SK-N-SH (cell line): ENCODE results near the gene ABCC2. TPM values are rescaled to one million over a fixed set of nuclear protein-coding genes. Genes with fewer than 3 reads are reported as not detected.

Experiments
- CTCF ChIA-PET: fragments of 300-600, 350-600 bp; formaldehyde crosslinking; extraction: SDS; loops from one replicate; lab custom pipeline; 2021; lab: Yijun Ruan, JAX
- POLR2A ChIA-PET: fragments of 350-600 bp; sonication (Branson Sonifier 250); formaldehyde crosslinking; extraction: SDS; loops from one replicate; lab custom pipeline; 2020; ENCODE audit warnings: antibody characterized with exemption, inconsistent platforms; lab: Yijun Ruan, JAX
- DNase-seq: peaks from one replicate; pipeline ENCODE4 v3.0.0; 2012
- H2AFZ ChIP-seq: fragments of 200-600 bp; sonication (generic); 2 replicates; pipeline ENCODE4 v1.8.1; 2016; ENCODE audit warnings: antibody characterized with exemption, mild to moderate bottlenecking, low read depth
- H3F3A ChIP-seq: fragments of 200-600 bp; sonication (generic); replicated peaks from 2 replicates; pipeline ENCODE3; 2016; ENCODE audit warnings: antibody characterized with exemption, mild to moderate bottlenecking; ENCODE audit not compliant: insufficient read depth
- H3K27ac ChIP-seq, 2 experiments: fragments of 200-500 bp in 1 of 2; fragments of 200-600 bp in 1 of 2; sonication (Bioruptor generic) in 1 of 2; sonication (generic), shearing (Covaris generic) in 1 of 2; 2 replicates each; pipeline versions ENCODE4 v1.5.1 to v1.6.1; 2014 to 2016; ENCODE audit warnings: low read depth in 2 of 2, inconsistent platforms in 1 of 2, low read length in 1 of 2, mild to moderate bottlenecking in 1 of 2, mixed read lengths in 1 of 2
- H3K27me3 ChIP-seq: fragments of 200-600 bp; sonication (generic), shearing (Covaris generic); 2 replicates; pipeline ENCODE4 v1.6.1; 2016; ENCODE audit warnings: mixed run types; ENCODE audit not compliant: insufficient read depth
- H3K36me3 ChIP-seq, 2 experiments: fragments of 200-500 bp in 1 of 2; fragments of 200-600 bp in 1 of 2; sonication (Bioruptor generic) in 1 of 2; sonication (generic) in 1 of 2; replicated peaks in 1 of 2; 2 replicates each; pipeline versions ENCODE3 to v1.5.1; 2014 to 2016; ENCODE audit warnings: low read length in 1 of 2, mild to moderate bottlenecking in 1 of 2; ENCODE audit not compliant: insufficient read depth in 2 of 2, control insufficient read depth in 1 of 2
- H3K4me1 ChIP-seq, 2 experiments: fragments of 200-500 bp in 1 of 2; fragments of 200-600 bp in 1 of 2; sonication (Bioruptor generic) in 1 of 2; sonication (generic), shearing (Covaris generic) in 1 of 2; 2 replicates each; pipeline versions ENCODE4 v1.5.1 to v1.6.1; 2014 to 2016; ENCODE audit warnings: low read depth in 1 of 2, low read length in 1 of 2, mixed run types in 1 of 2; ENCODE audit not compliant: insufficient read depth in 2 of 2, control insufficient read depth in 1 of 2
- H3K4me2 ChIP-seq: fragments of 200-600 bp; sonication (generic), shearing (Covaris generic); 2 replicates; pipeline ENCODE4 v1.6.1; 2017; ENCODE audit warnings: mixed run types
- H3K4me3 ChIP-seq, 2 experiments: fragments of 200-500 bp in 1 of 2; fragments of 200-600 bp in 1 of 2; sonication (Bioruptor generic) in 1 of 2; sonication (generic), shearing (Covaris generic) in 1 of 2; 2 replicates each; pipeline versions ENCODE4 v1.5.1 to v1.8.1; 2014 to 2016; ENCODE audit warnings: low read depth in 2 of 2, inconsistent platforms in 1 of 2, low read length in 1 of 2, mild to moderate bottlenecking in 1 of 2, mixed read lengths in 1 of 2, moderate library complexity in 1 of 2
- H3K79me2 ChIP-seq: fragments of 200-600 bp; sonication (generic); 2 replicates; pipeline ENCODE4 v1.8.1; 2017; ENCODE audit warnings: mild to moderate bottlenecking; ENCODE audit not compliant: insufficient read depth
- H3K9ac ChIP-seq: fragments of 200-600 bp; sonication (generic); 2 replicates; pipeline ENCODE4 v1.6.1; 2017; ENCODE audit warnings: mixed run types
- H3K9me2 ChIP-seq: fragments of 200-600 bp; sonication (generic); 2 replicates; pipeline ENCODE4 v1.6.1; 2017; ENCODE audit warnings: mixed run types
- H3K9me3 ChIP-seq: fragments of 200-600 bp; sonication (generic); 2 replicates; pipeline ENCODE4 v1.6.1; 2017; ENCODE audit warnings: mixed run types, mild to moderate bottlenecking, moderate library complexity
- H4K20me1 ChIP-seq: fragments of 200-600 bp; sonication (generic); 2 replicates; pipeline ENCODE4 v1.6.1; 2017; ENCODE audit warnings: mild to moderate bottlenecking, mixed run types; ENCODE audit not compliant: insufficient read depth
- ELF1 ChIP-seq: IDR thresholded peaks from 2 replicates; pipeline ENCODE4 v1.4.0; 2012
- EZH2phosphoT487 ChIP-seq: fragments of 200-600 bp; sonication (generic); IDR thresholded peaks from 2 replicates; pipeline ENCODE4 v1.6.1; 2017; ENCODE audit warnings: low read depth, mixed run types, mild to moderate bottlenecking, antibody characterized with exemption, moderate library complexity, borderline replicate concordance
- FOSL2 ChIP-seq: IDR thresholded peaks from 2 replicates; pipeline ENCODE4 v1.4.0; 2012; ENCODE audit warnings: low read depth, mild to moderate bottlenecking, moderate library complexity, borderline replicate concordance
- FOXM1 ChIP-seq: IDR thresholded peaks from 2 replicates; pipeline ENCODE4 v1.4.0; 2012; ENCODE audit warnings: low read depth, mild to moderate bottlenecking
- GABPA ChIP-seq: IDR thresholded peaks from 2 replicates; pipeline ENCODE4 v1.4.0; 2012; ENCODE audit warnings: low read depth, mild to moderate bottlenecking
- GATA2 ChIP-seq: sonication (generic); formaldehyde crosslinking; IDR thresholded peaks from 2 replicates; pipeline ENCODE4 v1.5.0; 2020; ENCODE audit warnings: mild to moderate bottlenecking, missing genetic modification reagents
- JUND ChIP-seq: IDR thresholded peaks from 2 replicates; pipeline ENCODE4 v1.4.0; 2012
- MEF2A ChIP-seq: IDR thresholded peaks from 2 replicates; pipeline ENCODE4 v1.4.0; 2012; ENCODE audit warnings: low read depth, borderline replicate concordance
- NFIC ChIP-seq: IDR thresholded peaks from 2 replicates; pipeline ENCODE4 v1.4.0; 2012; ENCODE audit warnings: borderline replicate concordance
- NRF1 ChIP-seq: IDR thresholded peaks from 2 replicates; pipeline ENCODE4 v1.6.1; 2012; ENCODE audit warnings: low read depth, mild to moderate bottlenecking, low read length
- POLR2AphosphoS5 ChIP-seq: IDR thresholded peaks from 2 replicates; pipeline ENCODE4 v1.6.1; 2012; ENCODE audit warnings: low read depth, low read length
- RAD21 ChIP-seq: IDR thresholded peaks from 2 replicates; pipeline ENCODE4 v1.6.1; 2012; ENCODE audit warnings: mild to moderate bottlenecking, low read length
- RCOR1 ChIP-seq: fragments of 150-350 bp; IDR thresholded peaks from 2 replicates; pipeline ENCODE4 v1.6.1; 2017; ENCODE audit warnings: antibody characterized with exemption, low read length
- SMC3 ChIP-seq: IDR thresholded peaks from 2 replicates; pipeline ENCODE4 v1.6.1; 2012; ENCODE audit warnings: low read depth, low read length, improper control_type of control experiment
- TAF1 ChIP-seq: IDR thresholded peaks from 2 replicates; pipeline ENCODE4 v1.6.1; 2012; ENCODE audit warnings: low read depth, mild to moderate bottlenecking, low read length, moderate library complexity, borderline replicate concordance
- YY1 ChIP-seq: IDR thresholded peaks from 2 replicates; pipeline ENCODE4 v1.4.0; 2012; ENCODE audit warnings: low read depth, mild to moderate bottlenecking
- WGBS: methylation state at CpG from one replicate; pipeline ENCODE4 v1.1.6; 2017; ENCODE audit warnings: low lambda C conversion rate; 5-methylcytosine and 5-hydroxymethylcytosine counted together
- polyA plus RNA-seq, 3 experiments: library from polyadenylated mRNA; depleted of rRNA; stranded (reverse); fragments of >200 nt; gene quantifications; 2 replicates each; pipeline ENCODE4 v1.2.3, GENCODE V29; 2012
- TF ChIP-seq, protein P1 (sequence below): fragments of 150-350 bp; IDR thresholded peaks from 2 replicates; pipeline ENCODE4 v1.6.1; 2016; ENCODE audit warnings: mild to moderate bottlenecking, low read depth, low read length
- TF ChIP-seq, protein P2 (sequence below): IDR thresholded peaks from 2 replicates; pipeline ENCODE4 v1.6.1; 2012; ENCODE audit warnings: mild to moderate bottlenecking, low read depth, low read length, moderate library complexity
- TF ChIP-seq, protein P3 (sequence below): IDR thresholded peaks from 2 replicates; pipeline ENCODE4 v1.4.0; 2012; ENCODE audit warnings: low read depth, borderline replicate concordance

ABCC2 gene
- polyA plus RNA-seq, 1 of the 3 experiments (the other 2 are of a cell fraction), result 0.48 TPM

DNA sequence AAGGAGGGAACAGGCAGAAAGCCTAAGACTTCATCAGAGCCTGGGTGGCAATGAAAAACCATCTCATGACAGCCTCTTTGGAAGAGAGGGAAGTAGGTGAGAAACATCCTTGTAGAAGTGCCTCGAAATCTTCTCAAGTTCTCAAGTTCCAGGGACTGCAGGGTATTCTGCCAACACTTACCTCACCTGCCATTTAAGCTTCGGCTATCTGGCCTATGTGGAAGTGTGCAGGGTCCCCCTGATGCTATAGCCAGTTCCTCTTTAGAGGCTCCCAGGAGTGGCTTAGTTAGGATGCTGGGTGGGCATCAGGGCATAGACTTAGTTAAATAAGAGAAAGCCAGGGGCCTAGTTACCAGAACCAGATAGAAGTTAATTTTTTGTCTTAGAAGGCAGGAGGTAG lies 27.0 kb downstream of the ABCC2 start:
- no peaks in the 10 kb centered on the region for H3K4me1 ChIP-seq
- no peaks in the 10 kb centered on the region for H3K36me3 ChIP-seq
- TF ChIP-seq YY1 (no peak), ELF1 (no peak), POLR2AphosphoS5 (no peak), GATA2 (CRISPR knock-in tag) (no peak), RCOR1 (no peak), FOSL2 (no peak), FOXM1 (no peak), NRF1 (no peak), JUND (no peak), TAF1 (no peak), GABPA (no peak), SMC3 (no peak), EZH2phosphoT487 (no peak), RAD21 (no peak), NFIC (no peak), MEF2A (no peak)
- TF ChIP-seq, protein P1, sequence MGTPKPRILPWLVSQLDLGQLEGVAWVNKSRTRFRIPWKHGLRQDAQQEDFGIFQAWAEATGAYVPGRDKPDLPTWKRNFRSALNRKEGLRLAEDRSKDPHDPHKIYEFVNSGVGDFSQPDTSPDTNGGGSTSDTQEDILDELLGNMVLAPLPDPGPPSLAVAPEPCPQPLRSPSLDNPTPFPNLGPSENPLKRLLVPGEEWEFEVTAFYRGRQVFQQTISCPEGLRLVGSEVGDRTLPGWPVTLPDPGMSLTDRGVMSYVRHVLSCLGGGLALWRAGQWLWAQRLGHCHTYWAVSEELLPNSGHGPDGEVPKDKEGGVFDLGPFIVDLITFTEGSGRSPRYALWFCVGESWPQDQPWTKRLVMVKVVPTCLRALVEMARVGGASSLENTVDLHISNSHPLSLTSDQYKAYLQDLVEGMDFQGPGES, result no peak
- TF ChIP-seq, protein P2, sequence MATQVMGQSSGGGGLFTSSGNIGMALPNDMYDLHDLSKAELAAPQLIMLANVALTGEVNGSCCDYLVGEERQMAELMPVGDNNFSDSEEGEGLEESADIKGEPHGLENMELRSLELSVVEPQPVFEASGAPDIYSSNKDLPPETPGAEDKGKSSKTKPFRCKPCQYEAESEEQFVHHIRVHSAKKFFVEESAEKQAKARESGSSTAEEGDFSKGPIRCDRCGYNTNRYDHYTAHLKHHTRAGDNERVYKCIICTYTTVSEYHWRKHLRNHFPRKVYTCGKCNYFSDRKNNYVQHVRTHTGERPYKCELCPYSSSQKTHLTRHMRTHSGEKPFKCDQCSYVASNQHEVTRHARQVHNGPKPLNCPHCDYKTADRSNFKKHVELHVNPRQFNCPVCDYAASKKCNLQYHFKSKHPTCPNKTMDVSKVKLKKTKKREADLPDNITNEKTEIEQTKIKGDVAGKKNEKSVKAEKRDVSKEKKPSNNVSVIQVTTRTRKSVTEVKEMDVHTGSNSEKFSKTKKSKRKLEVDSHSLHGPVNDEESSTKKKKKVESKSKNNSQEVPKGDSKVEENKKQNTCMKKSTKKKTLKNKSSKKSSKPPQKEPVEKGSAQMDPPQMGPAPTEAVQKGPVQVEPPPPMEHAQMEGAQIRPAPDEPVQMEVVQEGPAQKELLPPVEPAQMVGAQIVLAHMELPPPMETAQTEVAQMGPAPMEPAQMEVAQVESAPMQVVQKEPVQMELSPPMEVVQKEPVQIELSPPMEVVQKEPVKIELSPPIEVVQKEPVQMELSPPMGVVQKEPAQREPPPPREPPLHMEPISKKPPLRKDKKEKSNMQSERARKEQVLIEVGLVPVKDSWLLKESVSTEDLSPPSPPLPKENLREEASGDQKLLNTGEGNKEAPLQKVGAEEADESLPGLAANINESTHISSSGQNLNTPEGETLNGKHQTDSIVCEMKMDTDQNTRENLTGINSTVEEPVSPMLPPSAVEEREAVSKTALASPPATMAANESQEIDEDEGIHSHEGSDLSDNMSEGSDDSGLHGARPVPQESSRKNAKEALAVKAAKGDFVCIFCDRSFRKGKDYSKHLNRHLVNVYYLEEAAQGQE, result no peak
- TF ChIP-seq, protein P3, sequence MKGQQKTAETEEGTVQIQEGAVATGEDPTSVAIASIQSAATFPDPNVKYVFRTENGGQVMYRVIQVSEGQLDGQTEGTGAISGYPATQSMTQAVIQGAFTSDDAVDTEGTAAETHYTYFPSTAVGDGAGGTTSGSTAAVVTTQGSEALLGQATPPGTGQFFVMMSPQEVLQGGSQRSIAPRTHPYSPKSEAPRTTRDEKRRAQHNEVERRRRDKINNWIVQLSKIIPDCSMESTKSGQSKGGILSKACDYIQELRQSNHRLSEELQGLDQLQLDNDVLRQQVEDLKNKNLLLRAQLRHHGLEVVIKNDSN, result no peak
- TF ChIP-seq, all 33 proteins: peak for 0
- ChIA-PET POLR2A (no interaction called here), CTCF (interaction anchor here (2.2 kb wide), 1 partner anchor 36 kb away, joined by 8 read pairs; no protein-coding TSS in a partner anchor)
- Histone ChIP-seq H3F3A (peaks cover 10% of the 10 kb centered on the region), H3K79me2 (no peaks in the 10 kb centered on the region), H3K9me2 (no peaks in the 10 kb centered on the region), H4K20me1 (no peaks in the 10 kb centered on the region), H3K9me3 (no peaks in the 10 kb centered on the region), H3K4me2 (no peak overlapping the region), H3K4me3 (no peak overlapping the region), H3K27ac (no peak overlapping the region), H2AFZ (no peak overlapping the region), H3K27me3 (no peaks in the 10 kb centered on the region), H3K9ac (no peak overlapping the region)
- 65% methylated on average over 2 of the region's 2 CpGs for WGBS
- no peak for DNase-seq
